ENCODE data around the gene ZKSCAN8.
A peak's percentile ranks its signal among the peaks of the same experiment; 100 is the strongest.

ZKSCAN8 gene

GRCh38 chr6:28140616-28141015, 1.1 kb upstream of the ZKSCAN8 start:
- no peak for DNase-seq

- peak; percentile 48 for DNase-seq
Measured at GRCh38 chr6:28142446-28142845, 763 bp downstream of the ZKSCAN8 start.

DNA sequence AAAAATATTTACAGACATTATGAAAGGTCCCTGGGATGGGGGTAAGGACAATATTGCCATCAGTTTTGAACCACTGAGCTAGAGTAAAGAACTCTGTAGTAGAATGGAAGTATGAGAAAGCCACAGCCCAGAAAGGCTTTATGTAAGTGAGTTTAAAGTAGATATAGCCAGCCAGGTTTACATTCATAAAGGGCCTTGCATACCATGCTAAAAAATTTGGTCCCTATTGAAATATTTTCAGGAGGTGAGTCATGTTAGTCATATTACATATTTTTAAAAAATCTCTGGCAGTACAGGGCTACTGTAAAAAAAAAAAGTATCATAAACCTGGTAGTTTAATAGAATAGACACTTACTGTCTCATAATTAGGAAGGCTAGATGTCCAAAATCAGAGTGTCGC, 3.5 kb downstream of the ZKSCAN8 start:
- DNase-seq: no peak

DNA sequence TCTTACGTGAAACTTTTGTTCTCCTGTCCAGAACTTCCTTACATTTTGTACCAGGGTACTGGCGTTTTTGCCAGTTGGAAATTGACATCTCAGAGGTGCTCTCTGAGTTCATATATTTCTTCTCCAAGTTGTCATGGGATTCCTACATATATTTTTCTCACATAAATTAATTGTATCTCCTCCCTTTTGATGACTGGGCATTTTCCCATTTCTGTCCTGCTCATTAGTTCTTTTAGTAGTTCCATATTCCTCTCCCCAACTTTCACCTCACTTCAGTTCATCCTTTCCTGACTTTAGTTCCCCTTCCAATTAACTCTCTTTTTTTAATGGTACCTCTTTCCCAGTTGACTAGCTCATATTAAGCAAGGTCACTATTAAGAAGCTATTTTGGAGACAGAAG, 10.8 kb downstream of the ZKSCAN8 start:
- DNase-seq: no peak

GRCh38 chr6:28153546-28153945, 11.9 kb downstream of the ZKSCAN8 start:
- no peak for DNase-seq

DNA sequence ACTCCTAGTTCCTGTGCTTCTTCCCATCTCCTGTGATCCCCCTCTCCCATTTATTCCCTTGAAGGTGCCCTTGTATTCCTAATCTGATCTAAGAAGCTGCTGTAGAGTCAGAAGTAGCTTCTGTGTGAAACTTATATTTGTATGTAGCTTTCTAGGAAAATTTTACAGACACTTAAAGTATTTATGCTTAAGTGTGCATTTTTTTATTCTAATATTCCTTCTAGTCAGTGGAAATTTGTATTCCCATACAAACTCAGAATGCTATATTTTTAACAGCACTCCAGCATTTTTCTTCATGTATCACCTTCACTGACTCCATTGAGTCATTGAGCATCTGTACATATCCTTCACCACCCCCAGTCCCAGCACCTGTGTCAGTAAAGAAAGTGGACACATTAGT, 12.7 kb downstream of the ZKSCAN8 start:
- no peak for DNase-seq

DNA sequence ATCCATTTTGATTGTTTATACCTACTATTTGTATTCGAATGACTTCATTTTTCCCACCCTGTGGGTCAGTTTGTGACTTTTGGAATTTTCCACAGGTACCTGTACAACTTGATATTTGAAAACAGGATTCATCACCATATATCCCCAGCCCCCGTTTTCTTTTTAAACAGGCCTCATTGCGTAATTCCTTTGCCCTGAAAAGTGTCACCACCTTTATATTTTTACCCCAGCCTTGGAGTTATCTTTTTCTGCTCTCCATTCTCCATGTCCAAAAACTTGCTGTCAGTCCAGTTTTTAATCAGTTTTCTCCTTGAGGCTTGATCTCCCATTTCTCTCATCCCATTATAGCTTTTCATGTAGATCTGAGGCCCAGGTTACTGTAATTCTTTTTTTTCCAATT, 16.6 kb downstream of the ZKSCAN8 start:
- DNase-seq: no peak

- no peak for DNase-seq
Measured at GRCh38 chr6:28159029-28159607, 17.4 kb downstream of the ZKSCAN8 start.

GRCh38 chr6:28160233-28160632, 18.6 kb downstream of the ZKSCAN8 start:
- no peak for DNase-seq

DNA sequence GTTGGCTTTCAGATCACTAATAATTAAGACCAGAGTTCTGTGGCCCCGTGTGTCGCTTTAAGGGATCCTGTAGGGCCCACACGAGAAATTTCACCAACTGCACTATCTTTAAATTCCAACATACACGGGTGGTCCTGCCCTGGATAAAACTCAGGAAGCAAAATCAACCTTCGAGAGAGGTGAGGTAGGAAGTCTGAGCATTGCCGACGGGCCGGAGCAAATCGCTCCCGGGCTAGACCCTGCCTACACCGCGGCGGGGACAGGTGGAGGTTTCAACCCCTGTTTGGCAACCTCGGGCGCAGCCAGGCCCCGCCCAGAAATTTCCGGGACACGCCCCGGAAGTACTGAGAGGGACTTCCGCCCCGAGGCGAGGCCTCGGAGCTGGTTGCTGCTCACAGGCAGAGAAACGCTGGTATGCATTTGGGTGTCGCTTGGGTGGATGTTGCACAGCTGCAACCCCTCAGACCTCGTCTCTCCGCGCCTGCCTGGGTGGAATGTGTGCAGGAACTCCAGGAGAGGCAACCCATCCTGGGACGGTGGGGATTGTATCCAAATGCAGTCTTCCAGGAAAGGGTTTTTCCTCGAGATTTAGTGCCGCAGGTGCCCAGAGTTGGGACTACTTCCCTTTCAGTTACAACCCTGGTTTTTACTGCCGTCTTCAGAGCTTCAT, 19.9 kb downstream of the ZKSCAN8 start:
- DNase-seq: peak; percentile 60

- DNase-seq: no peak
Measured at GRCh38 chr6:28165563-28165962, 23.9 kb downstream of the ZKSCAN8 start.

- DNase-seq: no peak
Measured at GRCh38 chr6:28167068-28167467, 25.4 kb downstream of the ZKSCAN8 start.

- no peak for DNase-seq
Measured at GRCh38 chr6:28167926-28168325, 26.2 kb downstream of the ZKSCAN8 start.

- DNase-seq: no peak
Measured at GRCh38 chr6:28171271-28171670, 29.6 kb downstream of the ZKSCAN8 start.

DNA sequence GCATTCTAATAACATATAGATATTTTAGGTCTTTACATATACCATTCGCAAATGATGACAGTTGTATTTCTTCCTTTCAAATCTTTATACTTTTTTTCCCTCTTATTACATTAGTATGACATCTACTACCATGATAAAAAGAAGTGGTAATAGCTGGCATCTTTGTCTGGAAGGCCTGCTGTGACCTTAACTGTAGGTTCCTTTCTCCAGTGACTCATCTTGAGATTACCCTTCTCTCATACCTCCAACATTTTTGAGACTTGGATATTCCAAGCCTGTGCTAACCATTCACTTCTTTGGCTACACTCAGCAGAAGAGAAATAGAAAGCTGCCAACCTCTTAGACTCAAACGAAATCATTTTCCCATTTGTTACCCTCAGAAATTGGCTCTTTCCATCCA, 30.3 kb downstream of the ZKSCAN8 start:
- DNase-seq: no peak

- no peak for DNase-seq
Measured at GRCh38 chr6:28176373-28176772, 34.7 kb downstream of the ZKSCAN8 start.

- DNase-seq: no peak
Measured at GRCh38 chr6:28182255-28182654, 40.6 kb downstream of the ZKSCAN8 start.

DNA sequence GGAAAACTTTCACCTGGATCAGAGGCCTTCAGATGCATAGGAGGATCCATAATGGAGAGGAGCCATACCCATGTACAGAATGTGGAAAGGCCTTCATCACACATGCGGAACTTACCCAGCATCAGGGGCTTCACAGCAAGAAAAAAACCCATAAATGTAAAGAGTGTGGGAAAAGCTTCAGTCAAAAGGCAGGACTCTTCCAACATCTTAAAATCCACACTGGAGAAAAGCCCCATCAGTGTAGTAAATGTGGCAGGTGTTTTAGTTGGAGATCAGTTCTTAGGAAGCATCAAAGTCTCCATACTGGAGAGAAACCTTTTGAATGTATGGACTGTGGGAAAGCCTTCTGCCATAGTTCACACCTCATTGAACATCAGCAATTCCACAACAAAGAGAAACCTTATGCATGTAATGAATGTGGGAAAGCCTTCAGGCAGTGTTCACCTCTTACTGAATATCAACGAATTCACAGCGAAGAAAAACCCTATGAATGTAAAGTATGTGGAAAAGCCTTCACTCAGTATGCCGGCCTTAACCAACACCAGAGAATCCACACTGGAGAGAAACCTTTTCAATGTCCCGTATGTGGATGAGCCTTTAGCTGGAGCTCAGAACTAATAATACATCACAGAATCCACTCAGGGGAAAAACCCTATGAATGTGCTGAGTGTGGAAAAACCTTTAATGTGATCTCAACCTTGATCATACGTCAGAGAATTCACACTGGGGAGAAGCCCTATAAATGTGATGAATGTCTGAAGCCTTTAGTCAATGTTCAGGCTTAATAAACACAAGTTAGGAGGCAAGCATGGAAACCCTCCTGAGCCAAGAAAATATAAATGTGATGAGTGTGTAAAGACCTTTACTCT, 46.7 kb downstream of the ZKSCAN8 start:
- DNase-seq: no peak

- DNase-seq: no peak
Measured at GRCh38 chr6:28200020-28200419, 58.3 kb downstream of the ZKSCAN8 start.

GRCh38 chr6:28203201-28203600, 61.5 kb downstream of the ZKSCAN8 start:
- DNase-seq: no peak

- DNase-seq: no peak
Measured at GRCh38 chr6:28205879-28206278, 64.2 kb downstream of the ZKSCAN8 start.

DNA sequence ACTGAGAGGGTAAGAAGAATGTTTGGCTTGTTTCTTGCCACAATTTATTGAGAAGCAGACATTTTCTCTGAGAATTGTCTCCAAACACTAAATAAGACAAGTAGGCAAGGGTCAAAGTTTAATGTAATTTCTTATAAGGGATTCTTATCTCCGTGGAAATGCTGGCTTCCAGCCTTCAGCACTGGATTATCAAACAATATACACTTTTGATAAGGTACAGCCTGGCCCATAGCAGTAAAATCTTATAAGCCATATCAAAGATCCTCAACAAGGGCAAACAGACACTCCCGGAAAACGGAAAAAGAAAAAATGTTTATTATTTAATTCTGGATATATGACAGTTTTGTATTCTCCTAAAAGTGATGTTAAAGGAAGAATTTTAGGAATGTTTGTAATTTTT, 64.8 kb downstream of the ZKSCAN8 start:
- DNase-seq: no peak

- DNase-seq: no peak
Measured at GRCh38 chr6:28206928-28207509, 65.3 kb downstream of the ZKSCAN8 start.

Measured in suppressor macrophage treated with lipopolysaccharide for 4 hours (primary cell).